HEK293 (cell line): ENCODE measurements around the gene TANC1.
A peak's percentile ranks its signal among the peaks of the same experiment; 100 is the strongest.

Experiments used
- CTCF ChIA-PET: fragments of 350-600 bp; formaldehyde crosslinking; extraction: SDS; loops from one replicate; lab custom pipeline; 2021; ENCODE audit warnings: antibody characterized with exemption; lab: Yijun Ruan, JAX
- POLR2A ChIA-PET: fragments of 300-600 bp; formaldehyde crosslinking; extraction: SDS; loops from one replicate; lab custom pipeline; 2020; ENCODE audit warnings: antibody characterized with exemption, inconsistent platforms; lab: Yijun Ruan, JAX
- H3K27ac ChIP-seq: fragments of 200-500 bp; sonication (Bioruptor generic); 2 replicates; pipeline ENCODE4 v1.5.1; 2014; ENCODE audit warnings: low read depth, low read length, control low read depth, inconsistent platforms; ENCODE audit errors: extremely low read depth
- H3K36me3 ChIP-seq, 2 experiments: fragments of 200-500 bp in 1 of 2; sonication (Bioruptor generic) in 1 of 2; 1 replicate in 1 of 2; 2 replicates in 1 of 2; pipeline ENCODE4 v1.5.1; 2014 to 2017; ENCODE audit warnings: inconsistent platforms in 2 of 2, low read length in 2 of 2; ENCODE audit not compliant: control insufficient read depth in 2 of 2, insufficient read depth in 1 of 2
- H3K4me1 ChIP-seq: fragments of 200-500 bp; sonication (Bioruptor generic); 2 replicates; pipeline ENCODE4 v1.5.1; 2014; ENCODE audit warnings: mild to moderate bottlenecking, low read length, inconsistent platforms; ENCODE audit not compliant: control insufficient read depth, insufficient read depth
- H3K4me3 ChIP-seq: 2 replicates; pipeline ENCODE4 v1.5.1; 2011; ENCODE audit warnings: low read depth, mild to moderate bottlenecking, control low read depth, low read length, moderate library complexity
- H3K9me3 ChIP-seq: fragments of 200-500 bp; sonication (Bioruptor generic); 2 replicates; pipeline ENCODE4 v1.5.1; 2014; ENCODE audit warnings: low read depth, low read length, inconsistent platforms; ENCODE audit not compliant: control insufficient read depth, insufficient read depth
- BCL11B ChIP-seq: fragments of 450-650 bp; formaldehyde crosslinking; IDR thresholded peaks from 2 replicates; pipeline ENCODE4 v1.5.1; 2016; ENCODE audit warnings: low read depth, missing biosample characterization, missing genetic modification characterization
- GLIS1 ChIP-seq: fragments of 450-650 bp; formaldehyde crosslinking; IDR thresholded peaks from 2 replicates; pipeline ENCODE4 v1.5.1; 2016; ENCODE audit warnings: missing biosample characterization, missing genetic modification characterization
- GLIS2 ChIP-seq: fragments of 450-650 bp; formaldehyde crosslinking; IDR thresholded peaks from 2 replicates; pipeline ENCODE4 v1.5.1; 2016; ENCODE audit warnings: missing biosample characterization, missing genetic modification characterization
- HOXD13 ChIP-seq: sonication (generic); formaldehyde crosslinking; IDR thresholded peaks from 2 replicates; pipeline ENCODE4 v1.8.0; 2022; ENCODE audit warnings: missing genetic modification reagents, borderline replicate concordance
- PRDM1 ChIP-seq: fragments of 450-650 bp; formaldehyde crosslinking; IDR thresholded peaks from 2 replicates; pipeline ENCODE4; 2016; ENCODE audit warnings: missing biosample characterization, missing genetic modification characterization
- TRIM28 ChIP-seq: IDR thresholded peaks from 2 replicates; pipeline ENCODE4 v1.6.1; 2011; ENCODE audit warnings: low read length, control low read depth, borderline replicate concordance
- ZNF10 ChIP-seq: fragments of 450-650 bp; formaldehyde crosslinking; IDR thresholded peaks from 2 replicates; pipeline ENCODE4 v1.5.1; 2017; ENCODE audit warnings: missing biosample characterization, missing genetic modification characterization
- ZNF146 ChIP-seq: fragments of 450-650 bp; formaldehyde crosslinking; IDR thresholded peaks from 2 replicates; pipeline ENCODE4 v1.5.1; 2016; ENCODE audit warnings: missing biosample characterization, missing genetic modification characterization
- ZNF175 ChIP-seq: fragments of 450-650 bp; formaldehyde crosslinking; IDR thresholded peaks from 2 replicates; pipeline ENCODE4 v1.5.1; 2016; ENCODE audit warnings: missing biosample characterization, missing genetic modification characterization
- ZNF211 ChIP-seq: fragments of 450-650 bp; formaldehyde crosslinking; IDR thresholded peaks from 2 replicates; pipeline ENCODE4 v1.5.1; 2016; ENCODE audit warnings: low read depth, missing biosample characterization, missing genetic modification characterization
- ZNF23 ChIP-seq: fragments of 450-650 bp; formaldehyde crosslinking; IDR thresholded peaks from 2 replicates; pipeline ENCODE4 v1.5.1; 2016; ENCODE audit warnings: missing biosample characterization, missing genetic modification characterization, borderline replicate concordance
- ZNF274 ChIP-seq, 2 experiments: fragments of 200-500 bp in 1 of 2; fragments of 450-650 bp in 1 of 2; sonication (Bioruptor generic) in 1 of 2; formaldehyde crosslinking in 1 of 2; IDR thresholded peaks; 2 replicates each; pipeline versions ENCODE4 v1.5.1 to v1.6.1; 2014 to 2016; ENCODE audit warnings: borderline replicate concordance in 1 of 2, inconsistent platforms in 1 of 2, low read length in 1 of 2, missing biosample characterization in 1 of 2, missing genetic modification characterization in 1 of 2
- ZNF311 ChIP-seq: fragments of 450-650 bp; formaldehyde crosslinking; IDR thresholded peaks from 2 replicates; pipeline ENCODE4 v1.5.1; 2017; ENCODE audit warnings: missing biosample characterization, missing genetic modification characterization, borderline replicate concordance
- ZNF391 ChIP-seq: fragments of 450-650 bp; formaldehyde crosslinking; IDR thresholded peaks from 2 replicates; pipeline ENCODE4 v1.5.1; 2016; ENCODE audit warnings: low read depth, missing biosample characterization, missing genetic modification characterization, borderline replicate concordance
- ZNF561 ChIP-seq: fragments of 450-650 bp; IDR thresholded peaks from 2 replicates; pipeline ENCODE4 v1.5.1; 2018; ENCODE audit warnings: missing biosample characterization, missing genetic modification characterization, borderline replicate concordance
- ZNF610 ChIP-seq: fragments of 450-650 bp; formaldehyde crosslinking; IDR thresholded peaks from 2 replicates; pipeline ENCODE4 v1.5.1; 2016; ENCODE audit warnings: missing biosample characterization, missing genetic modification characterization, borderline replicate concordance
- ZNF629 ChIP-seq: fragments of 450-650 bp; formaldehyde crosslinking; IDR thresholded peaks from 2 replicates; pipeline ENCODE4 v1.5.1; 2017; ENCODE audit warnings: missing biosample characterization, missing genetic modification characterization
- ZNF664 ChIP-seq: fragments of 450-650 bp; formaldehyde crosslinking; IDR thresholded peaks from 2 replicates; pipeline ENCODE4 v1.5.1; 2016; ENCODE audit warnings: missing biosample characterization, missing genetic modification characterization
- ZNF747 ChIP-seq: fragments of 450-650 bp; formaldehyde crosslinking; IDR thresholded peaks from 2 replicates; pipeline ENCODE4 v1.5.1; 2016; ENCODE audit warnings: missing biosample characterization, missing genetic modification characterization
- ZNF792 ChIP-seq: fragments of 450-650 bp; formaldehyde crosslinking; IDR thresholded peaks from 2 replicates; pipeline ENCODE4 v1.5.1; 2016; ENCODE audit warnings: missing biosample characterization, missing genetic modification characterization
- TF ChIP-seq, protein P1 (sequence below): fragments of 450-650 bp; formaldehyde crosslinking; IDR thresholded peaks from 2 replicates; pipeline ENCODE4 v1.5.1; 2017; ENCODE audit warnings: missing biosample characterization, missing genetic modification characterization
- TF ChIP-seq, protein P2 (sequence below): fragments of 450-650 bp; formaldehyde crosslinking; IDR thresholded peaks from 2 replicates; pipeline ENCODE4 v1.5.1; 2016; ENCODE audit warnings: missing biosample characterization, missing genetic modification characterization
- TF ChIP-seq, protein P3 (sequence below): sonication (generic); formaldehyde crosslinking; IDR thresholded peaks from 2 replicates; pipeline ENCODE4 v1.8.1; 2022; ENCODE audit warnings: mild to moderate bottlenecking, moderate library complexity, missing genetic modification reagents
- TF ChIP-seq, protein P4 (sequence below): fragments of 450-650 bp; formaldehyde crosslinking; IDR thresholded peaks from 2 replicates; pipeline ENCODE4 v1.5.1; 2016; ENCODE audit warnings: missing biosample characterization, missing genetic modification characterization
- TF ChIP-seq, protein P5 (sequence below): fragments of 450-650 bp; formaldehyde crosslinking; IDR thresholded peaks from 2 replicates; pipeline ENCODE4 v1.5.1; 2016; ENCODE audit warnings: missing biosample characterization, missing genetic modification characterization

Gene TANC1

DNA sequence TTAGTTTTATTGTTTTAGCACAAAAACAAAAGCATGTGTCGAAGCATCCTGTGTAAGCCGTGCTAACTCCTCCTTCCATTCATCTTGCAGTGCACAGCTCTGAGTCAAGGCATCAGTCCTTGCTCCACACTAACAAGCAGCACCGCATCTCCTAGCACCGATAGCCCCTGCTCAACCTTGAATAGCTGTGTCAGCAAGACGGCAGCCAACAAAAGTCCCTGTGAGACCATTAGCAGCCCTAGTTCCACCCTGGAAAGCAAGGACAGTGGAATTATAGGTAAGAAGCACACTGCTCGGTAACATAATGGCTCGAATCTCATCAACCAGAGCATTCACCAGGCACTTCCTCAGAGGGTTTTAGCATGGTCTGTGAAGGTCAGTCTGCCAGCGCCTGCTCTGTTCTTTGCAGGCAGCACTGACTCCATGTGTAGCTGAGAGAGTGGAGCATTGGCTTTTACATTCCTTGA, 181.9 kb downstream of the TANC1 start:
- Histone ChIP-seq H3K9me3 (no peaks in the 10 kb centered on the region), H3K4me3 (no peak overlapping the region), H3K27ac (no peak overlapping the region), H3K36me3 (peaks cover 10 to 24% of the 10 kb centered on the region in 2 experiments), H3K4me1 (peaks cover under 1% of the 10 kb centered on the region; the same call in 1 of the 2 replicates)
- ChIA-PET CTCF (interaction anchor here (0.7 kb wide), 1 partner anchor 12 kb away, joined by 3 read pairs; no protein-coding TSS in a partner anchor), POLR2A (no interaction called here)
- no peak for TF ChIP-seq ZNF391
- TF ChIP-seq, protein P1, sequence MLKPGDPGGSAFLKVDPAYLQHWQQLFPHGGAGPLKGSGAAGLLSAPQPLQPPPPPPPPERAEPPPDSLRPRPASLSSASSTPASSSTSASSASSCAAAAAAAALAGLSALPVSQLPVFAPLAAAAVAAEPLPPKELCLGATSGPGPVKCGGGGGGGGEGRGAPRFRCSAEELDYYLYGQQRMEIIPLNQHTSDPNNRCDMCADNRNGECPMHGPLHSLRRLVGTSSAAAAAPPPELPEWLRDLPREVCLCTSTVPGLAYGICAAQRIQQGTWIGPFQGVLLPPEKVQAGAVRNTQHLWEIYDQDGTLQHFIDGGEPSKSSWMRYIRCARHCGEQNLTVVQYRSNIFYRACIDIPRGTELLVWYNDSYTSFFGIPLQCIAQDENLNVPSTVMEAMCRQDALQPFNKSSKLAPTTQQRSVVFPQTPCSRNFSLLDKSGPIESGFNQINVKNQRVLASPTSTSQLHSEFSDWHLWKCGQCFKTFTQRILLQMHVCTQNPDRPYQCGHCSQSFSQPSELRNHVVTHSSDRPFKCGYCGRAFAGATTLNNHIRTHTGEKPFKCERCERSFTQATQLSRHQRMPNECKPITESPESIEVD (tag by site-specific recombination): no peak
- TF ChIP-seq ZNF561 (tag by site-specific recombination): no peak
- TF ChIP-seq TRIM28: 0 out of 2 replicates have a peak, but pooled peaks have one; percentile 19

DNA sequence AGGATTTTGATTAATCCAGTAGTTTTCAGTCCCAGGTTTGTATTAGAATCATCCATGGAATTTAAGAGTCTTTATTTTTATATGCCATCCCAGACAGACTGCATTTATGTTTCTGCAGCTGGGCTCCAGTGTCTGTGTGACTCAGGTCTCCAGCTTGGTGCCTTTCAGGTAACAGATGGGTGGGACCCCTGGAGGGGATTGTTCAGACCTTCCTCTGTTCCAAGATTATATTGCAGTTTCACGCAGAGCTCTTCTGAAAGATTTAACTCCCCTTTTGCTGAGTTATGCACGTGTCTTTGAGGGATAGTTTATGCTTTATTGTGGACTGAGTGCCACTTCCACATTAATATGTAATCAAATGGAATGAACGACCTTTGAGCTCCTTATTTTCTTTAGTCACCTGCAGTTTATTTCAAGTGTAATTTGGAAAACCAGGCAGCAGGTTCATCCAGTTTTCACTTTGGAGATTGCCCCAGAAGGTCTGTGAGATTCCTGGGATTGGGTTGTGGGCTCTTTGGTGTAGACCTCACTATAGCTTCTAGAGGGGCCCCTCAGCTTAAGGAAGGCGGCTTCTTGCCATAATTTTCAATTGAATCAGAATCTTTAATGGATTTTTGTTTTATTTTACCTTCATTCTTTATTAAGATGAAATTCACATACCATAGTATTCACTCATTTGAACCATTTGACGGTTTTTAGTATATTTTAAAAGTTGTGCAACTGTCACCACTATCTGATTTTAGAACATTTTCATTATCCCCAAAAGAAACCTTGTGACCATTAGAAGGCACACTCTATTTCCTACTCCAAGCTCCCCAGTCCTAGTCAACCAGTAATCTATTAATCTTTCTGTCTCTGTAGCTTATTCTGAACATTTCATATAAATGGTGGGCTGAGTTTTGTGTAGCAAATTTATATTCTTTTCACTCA, 183.0 kb downstream of the TANC1 start:
- POLR2A ChIA-PET: no interaction called here
- no peak overlapping the region for H3K27ac ChIP-seq
- H3K4me1 ChIP-seq: peaks cover 6% of the 10 kb centered on the region; the same call in 1 of the 2 replicates

DNA sequence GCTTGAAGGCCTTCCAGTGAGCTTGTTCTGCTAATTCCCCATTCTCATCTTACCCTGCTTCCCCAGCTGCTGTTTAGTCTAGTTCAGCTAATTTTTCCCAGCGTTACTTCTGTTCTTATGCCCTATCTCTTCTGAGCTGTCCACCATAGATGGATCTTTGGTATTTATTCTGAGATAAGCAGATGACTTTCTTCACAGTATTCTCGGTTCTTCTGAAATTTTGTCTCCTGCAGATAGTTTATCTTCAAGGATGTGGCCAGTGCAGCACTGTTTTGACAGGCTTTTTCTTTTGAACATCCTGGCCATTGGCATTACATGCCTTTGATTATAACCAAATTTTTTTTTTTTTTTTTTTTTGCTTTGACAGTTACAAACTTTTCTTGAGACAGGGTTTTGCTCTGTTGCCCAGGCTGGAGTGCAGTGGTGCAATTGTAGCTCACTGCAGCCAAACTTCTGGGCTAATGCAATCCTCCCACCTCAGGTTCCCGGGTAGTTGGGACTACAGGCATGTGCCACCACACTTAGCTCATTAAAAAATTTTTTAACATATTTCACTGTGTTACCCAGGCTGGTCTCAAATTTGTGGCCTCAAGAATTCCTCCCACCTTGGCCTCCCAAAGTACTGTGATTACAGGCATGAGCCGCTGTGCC, 183.8 kb downstream of the TANC1 start:
- no peaks in the 10 kb centered on the region for H3K9me3 ChIP-seq
- no peak overlapping the region for H3K27ac ChIP-seq
- ChIA-PET CTCF (interaction anchor here (0.6 to 2.3 kb wide), 4 partner anchors 10 to 33 kb away, joined by 3 to 6 read pairs (median 4); no protein-coding TSS in a partner anchor), POLR2A (interaction anchor here (0.5 kb wide), 1 partner anchor 9 kb away, joined by 3 read pairs; no protein-coding TSS in a partner anchor)
- H3K4me1 ChIP-seq: peaks cover 6% of the 10 kb centered on the region; the same call in 1 of the 2 replicates
- no peak overlapping the region for H3K4me3 ChIP-seq
- H3K36me3 ChIP-seq: peaks cover 10 to 27% of the 10 kb centered on the region in 2 experiments
- TF ChIP-seq ZNF311 (tag by site-specific recombination) (no peak), ZNF23 (tag by site-specific recombination) (no peak), ZNF629 (tag by site-specific recombination) (no peak)
- TF ChIP-seq, protein P2, sequence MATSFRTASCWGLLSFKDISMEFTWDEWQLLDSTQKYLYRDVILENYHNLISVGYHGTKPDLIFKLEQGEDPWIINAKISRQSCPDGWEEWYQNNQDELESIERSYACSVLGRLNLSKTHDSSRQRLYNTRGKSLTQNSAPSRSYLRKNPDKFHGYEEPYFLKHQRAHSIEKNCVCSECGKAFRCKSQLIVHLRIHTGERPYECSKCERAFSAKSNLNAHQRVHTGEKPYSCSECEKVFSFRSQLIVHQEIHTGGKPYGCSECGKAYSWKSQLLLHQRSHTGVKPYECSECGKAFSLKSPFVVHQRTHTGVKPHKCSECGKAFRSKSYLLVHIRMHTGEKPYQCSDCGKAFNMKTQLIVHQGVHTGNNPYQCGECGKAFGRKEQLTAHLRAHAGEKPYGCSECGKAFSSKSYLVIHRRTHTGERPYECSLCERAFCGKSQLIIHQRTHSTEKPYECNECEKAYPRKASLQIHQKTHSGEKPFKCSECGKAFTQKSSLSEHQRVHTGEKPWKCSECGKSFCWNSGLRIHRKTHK: no peak
- TF ChIP-seq, protein P3, sequence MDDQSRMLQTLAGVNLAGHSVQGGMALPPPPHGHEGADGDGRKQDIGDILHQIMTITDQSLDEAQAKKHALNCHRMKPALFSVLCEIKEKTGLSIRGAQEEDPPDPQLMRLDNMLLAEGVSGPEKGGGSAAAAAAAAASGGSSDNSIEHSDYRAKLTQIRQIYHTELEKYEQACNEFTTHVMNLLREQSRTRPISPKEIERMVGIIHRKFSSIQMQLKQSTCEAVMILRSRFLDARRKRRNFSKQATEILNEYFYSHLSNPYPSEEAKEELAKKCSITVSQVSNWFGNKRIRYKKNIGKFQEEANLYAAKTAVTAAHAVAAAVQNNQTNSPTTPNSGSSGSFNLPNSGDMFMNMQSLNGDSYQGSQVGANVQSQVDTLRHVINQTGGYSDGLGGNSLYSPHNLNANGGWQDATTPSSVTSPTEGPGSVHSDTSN (CRISPR knock-in tag): no peak

More for the DNA sequence above, 183.0 kb downstream of the TANC1 start:
- H3K9me3 ChIP-seq: no peaks in the 10 kb centered on the region
- TF ChIP-seq ZNF211: no peak
- TF ChIP-seq ZNF664: no peak
- TF ChIP-seq ZNF274 (IDR thresholded peaks at IDR 0.05; ENCODE audit: low read length): no peak
- TF ChIP-seq ZNF274 (tag by site-specific recombination; IDR thresholded peaks at IDR 0.05; ENCODE audit: borderline replicate concordance): no peak
- TF ChIP-seq GLIS2: no peak
- TF ChIP-seq ZNF146 (tag by site-specific recombination): no peak
- TF ChIP-seq, protein P4, sequence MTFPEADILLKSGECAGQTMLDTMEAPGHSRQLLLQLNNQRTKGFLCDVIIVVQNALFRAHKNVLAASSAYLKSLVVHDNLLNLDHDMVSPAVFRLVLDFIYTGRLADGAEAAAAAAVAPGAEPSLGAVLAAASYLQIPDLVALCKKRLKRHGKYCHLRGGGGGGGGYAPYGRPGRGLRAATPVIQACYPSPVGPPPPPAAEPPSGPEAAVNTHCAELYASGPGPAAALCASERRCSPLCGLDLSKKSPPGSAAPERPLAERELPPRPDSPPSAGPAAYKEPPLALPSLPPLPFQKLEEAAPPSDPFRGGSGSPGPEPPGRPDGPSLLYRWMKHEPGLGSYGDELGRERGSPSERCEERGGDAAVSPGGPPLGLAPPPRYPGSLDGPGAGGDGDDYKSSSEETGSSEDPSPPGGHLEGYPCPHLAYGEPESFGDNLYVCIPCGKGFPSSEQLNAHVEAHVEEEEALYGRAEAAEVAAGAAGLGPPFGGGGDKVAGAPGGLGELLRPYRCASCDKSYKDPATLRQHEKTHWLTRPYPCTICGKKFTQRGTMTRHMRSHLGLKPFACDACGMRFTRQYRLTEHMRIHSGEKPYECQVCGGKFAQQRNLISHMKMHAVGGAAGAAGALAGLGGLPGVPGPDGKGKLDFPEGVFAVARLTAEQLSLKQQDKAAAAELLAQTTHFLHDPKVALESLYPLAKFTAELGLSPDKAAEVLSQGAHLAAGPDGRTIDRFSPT: no peak
- no peak for TF ChIP-seq ZNF610 (tag by site-specific recombination)
- TF ChIP-seq HOXD13 (CRISPR knock-in tag): no peak
- TF ChIP-seq ZNF747: no peak
- no peak for TF ChIP-seq BCL11B (tag by site-specific recombination)
- TF ChIP-seq PRDM1 (tag by site-specific recombination): no peak
- TF ChIP-seq, protein P5, sequence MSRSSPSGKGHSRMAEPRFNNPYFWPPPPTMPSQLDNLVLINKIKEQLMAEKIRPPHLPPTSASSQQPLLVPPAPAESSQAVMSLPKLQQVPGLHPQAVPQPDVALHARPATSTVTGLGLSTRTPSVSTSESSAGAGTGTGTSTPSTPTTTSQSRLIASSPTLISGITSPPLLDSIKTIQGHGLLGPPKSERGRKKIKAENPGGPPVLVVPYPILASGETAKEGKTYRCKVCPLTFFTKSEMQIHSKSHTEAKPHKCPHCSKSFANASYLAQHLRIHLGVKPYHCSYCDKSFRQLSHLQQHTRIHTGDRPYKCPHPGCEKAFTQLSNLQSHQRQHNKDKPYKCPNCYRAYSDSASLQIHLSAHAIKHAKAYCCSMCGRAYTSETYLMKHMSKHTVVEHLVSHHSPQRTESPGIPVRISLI (tag by site-specific recombination): no peak
- TF ChIP-seq ZNF792: no peak
- no peak for TF ChIP-seq ZNF10 (tag by site-specific recombination)
- TF ChIP-seq ZNF175 (tag by site-specific recombination): no peak
- TF ChIP-seq GLIS1 (tag by site-specific recombination): no peak
- CTCF ChIA-PET: interaction anchor here (0.6 to 2.3 kb wide), 3 partner anchors 13 to 33 kb away, joined by 3 to 6 read pairs (median 5); no protein-coding TSS in a partner anchor
- peaks cover 10 to 24% of the 10 kb centered on the region in 2 experiments for H3K36me3 ChIP-seq
- H3K4me3 ChIP-seq: no peak overlapping the region
